GF-D8 (cell line): ENCODE results near the gene KRTAP3-3.

ENCODE experiments used
- DNase-seq: peaks from one replicate; lab custom pipeline; 2025; lab: John Stamatoyannopoulos, UW

Gene KRTAP3-3

DNA sequence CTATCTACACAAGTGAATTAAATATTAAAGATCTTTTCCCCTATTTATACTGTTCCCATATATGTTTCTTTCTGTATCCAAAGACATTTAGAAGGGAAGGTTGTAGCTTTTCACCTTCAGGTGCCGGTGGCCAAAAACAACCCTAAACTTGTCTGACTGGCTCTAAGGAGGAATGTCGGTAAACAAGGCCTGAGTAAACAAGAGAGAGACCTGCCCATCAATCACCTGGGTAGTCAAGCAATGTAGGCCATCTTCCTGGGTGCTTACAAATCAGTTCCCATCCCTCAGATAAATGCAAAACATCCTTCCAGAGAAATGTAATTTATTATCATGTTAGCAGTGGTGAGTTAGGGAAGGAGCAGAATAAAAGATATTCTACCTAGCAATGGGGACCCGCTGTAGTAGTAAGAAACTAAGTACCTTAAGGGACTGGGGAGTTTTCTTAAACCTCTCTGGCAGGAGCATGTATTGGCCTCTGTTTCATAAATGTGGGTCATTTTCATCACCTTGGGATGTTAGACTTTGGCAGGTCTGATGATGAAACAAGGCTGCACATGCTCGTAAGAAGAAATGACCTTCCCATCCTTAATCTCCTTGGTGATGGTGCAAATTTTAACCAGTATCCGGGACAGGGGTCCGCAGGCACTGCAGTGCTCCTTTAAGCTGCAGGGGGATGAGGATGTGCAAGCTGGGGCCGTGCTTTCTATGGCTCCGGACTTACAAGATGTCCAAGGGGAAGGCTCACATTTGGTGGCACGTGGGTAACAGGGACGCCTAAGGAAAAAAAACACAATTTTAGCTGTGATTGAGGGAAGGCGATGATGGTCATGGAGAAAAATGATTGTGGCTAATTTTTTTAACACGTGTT, 35.6 kb downstream of the KRTAP3-3 start:
- DNase-seq, result no peak

DNA sequence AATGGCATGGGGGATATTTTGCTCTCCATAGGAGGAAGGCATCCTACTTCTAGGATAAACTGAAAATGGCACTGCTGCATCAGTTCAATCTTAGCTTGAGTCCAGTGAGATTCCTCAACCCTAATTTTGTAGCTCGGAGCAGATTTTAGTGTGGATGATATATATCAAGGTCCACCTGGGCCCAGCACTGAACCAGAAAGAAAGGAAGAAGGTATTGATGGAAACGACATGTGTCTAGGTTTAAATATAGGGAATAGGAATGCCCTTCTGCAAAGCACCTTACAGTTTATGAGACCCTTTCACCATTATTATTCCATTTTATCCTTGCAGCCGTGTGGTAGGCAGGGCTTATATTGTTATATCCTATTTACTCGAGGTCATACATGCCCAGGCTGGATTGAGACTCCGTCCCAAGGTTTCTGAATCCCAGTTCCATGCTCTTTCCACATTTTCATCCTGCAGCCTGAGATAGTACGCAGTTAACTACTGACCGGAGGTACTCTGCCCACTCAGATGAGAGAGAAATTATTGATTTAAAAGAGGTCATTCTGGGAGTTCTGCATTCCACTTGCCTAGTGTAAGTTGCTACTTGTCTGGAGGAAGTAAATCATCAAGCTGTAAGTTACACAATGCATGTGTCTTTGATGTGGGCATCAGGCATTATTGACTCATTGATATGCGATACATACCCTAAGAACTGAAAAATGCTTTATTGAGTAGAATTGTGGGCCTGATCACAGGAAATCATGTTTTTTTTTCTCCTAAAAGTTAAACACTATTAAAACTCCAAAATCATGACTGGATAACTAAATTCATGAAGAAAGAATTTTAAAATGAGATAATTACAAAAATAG, 37.3 kb downstream of the KRTAP3-3 start:
- DNase-seq, result no peak

DNA sequence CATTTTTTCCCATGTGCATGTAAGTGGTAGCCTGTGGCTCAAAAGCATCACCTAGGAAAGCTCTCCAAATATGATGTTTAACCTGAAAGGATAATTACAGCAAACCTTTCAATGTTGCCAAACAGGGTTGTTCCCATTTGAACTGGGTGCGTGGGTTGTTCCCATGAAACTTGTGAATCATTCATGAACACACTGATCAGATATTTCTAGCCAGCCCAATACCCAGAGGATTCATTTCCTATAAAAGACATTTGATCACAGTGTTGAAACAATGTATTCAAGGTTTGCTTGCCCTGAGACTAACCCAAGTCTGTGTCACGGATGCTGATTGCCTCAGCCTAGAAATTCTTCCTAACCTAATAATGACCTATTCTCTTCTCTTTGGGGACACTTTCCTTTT, 40.1 kb downstream of the KRTAP3-3 start:
- DNase-seq, result no peak

DNA sequence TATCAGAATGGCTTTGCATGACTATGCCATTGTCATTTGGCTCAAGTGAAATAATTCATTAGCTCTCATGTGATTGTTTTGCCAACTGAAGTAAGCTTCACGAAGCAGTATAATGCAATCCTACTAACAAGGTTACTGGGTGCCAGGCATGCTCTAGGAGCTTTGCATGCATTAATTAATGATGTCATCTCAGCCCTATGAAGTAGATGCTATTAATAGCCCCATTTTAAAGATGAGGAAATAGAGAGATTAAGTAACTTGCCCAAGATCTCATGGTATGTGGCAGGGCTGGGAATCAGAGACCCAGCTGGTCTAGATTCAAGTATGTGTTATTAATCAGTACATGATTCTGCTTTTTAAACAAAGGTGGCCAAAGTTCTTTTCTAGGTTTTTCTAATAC, 41.3 kb downstream of the KRTAP3-3 start:
- DNase-seq, result no peak

DNA sequence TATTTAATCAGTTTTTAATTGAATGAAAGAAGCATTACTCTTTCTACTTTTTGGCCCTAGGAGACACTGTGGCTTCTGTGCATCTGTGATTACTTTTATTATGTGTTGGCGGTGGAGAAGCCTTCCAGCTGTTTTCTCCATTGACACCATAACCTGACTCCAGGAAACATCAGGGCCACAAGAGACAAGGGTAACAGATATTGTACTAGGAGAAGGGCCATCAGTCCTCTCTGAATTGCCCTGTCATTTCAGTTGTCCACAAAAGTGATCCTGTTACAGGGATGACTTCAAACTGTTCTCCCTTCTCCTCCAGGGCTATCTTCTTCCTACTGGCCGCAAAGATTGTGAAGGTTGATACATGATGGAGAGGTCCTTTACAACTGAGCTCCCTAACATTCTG, 41.8 kb downstream of the KRTAP3-3 start:
- DNase-seq, result no peak

DNA sequence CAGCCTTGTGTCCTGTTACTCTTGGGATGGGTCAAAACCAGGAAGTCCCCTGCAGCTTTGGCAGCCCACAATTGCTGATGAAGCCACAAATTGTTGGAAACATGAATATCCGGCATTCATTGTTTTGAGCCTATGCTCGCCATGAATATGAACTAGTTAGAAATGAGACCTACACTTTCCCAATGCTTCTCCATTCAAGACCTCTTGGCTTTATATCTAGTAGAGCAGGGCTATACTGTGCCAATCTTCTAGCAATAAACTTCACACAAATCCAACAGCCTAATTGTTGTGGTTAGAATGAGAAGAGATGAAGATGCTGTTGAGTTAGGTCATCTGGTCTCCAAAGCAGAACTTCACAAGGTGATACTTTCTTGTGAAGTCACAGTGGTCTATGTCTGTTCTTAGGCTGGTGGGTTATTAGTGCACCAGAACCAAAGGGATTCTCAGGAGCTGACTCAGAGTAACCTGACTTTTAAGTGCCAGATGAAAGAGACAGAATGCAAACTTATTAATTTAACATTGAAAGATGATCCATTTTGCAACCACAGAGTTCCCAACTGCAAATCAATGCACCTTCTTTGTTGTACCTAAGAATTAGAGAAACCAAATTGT, 42.8 kb downstream of the KRTAP3-3 start:
- no peak for DNase-seq

DNA sequence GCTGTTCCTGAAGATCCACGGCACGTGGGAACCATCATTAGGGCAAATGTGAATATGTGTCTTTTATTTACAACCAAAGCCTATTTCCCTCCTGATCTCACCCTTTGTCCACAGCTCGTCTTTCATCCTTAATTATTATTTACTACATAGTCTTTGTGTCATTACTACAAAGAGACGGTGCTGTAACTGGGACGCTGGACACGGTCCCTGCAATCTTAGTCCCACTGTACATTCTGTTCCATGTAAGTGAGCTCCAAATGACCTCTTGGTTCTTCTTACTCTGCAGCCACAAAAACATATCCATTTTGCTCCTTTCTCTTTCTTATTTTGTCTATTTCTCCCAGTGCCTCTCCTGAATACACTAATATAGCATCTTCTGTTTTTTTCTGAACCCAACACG, 43.8 kb downstream of the KRTAP3-3 start:
- no peak for DNase-seq

DNA sequence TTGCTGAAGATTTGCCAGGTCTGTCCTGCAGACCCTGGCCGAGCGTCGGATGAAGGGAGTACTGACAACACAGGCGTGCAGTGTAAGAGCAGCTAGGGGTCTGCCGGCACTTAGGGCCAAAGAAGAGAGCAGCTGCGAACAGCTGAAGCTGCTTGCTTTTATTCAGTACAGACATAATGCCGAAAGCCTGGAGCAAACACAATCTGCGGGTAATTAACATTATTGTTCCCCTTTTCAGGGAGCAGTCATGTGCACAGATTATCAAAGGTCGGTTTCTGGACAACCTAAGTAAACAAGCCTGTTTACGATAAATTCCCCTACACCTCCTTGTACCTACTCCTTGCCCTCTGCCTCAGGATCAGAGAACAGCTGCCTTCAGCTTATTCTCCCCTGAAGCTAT, 44.5 kb downstream of the KRTAP3-3 start:
- no peak for DNase-seq

DNA sequence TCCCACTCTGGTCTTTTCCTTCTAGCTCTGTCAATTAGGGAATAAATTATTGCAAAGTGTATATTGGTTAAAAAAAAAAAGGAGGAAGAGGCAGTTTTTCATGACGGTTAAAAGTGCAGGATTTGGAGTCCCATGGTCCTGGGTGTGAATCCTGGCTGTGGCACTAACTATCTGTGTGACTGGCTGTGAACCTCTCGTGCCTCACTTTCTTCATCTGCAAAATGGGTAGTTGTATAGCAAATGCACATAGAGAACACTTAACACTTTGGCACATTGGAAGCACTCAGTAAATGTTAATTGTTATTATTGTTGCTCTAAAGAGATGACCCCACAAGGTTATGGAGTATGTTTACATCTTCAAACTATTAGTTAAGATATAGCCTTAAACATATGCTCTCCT, 46.0 kb downstream of the KRTAP3-3 start:
- no peak for DNase-seq

DNA sequence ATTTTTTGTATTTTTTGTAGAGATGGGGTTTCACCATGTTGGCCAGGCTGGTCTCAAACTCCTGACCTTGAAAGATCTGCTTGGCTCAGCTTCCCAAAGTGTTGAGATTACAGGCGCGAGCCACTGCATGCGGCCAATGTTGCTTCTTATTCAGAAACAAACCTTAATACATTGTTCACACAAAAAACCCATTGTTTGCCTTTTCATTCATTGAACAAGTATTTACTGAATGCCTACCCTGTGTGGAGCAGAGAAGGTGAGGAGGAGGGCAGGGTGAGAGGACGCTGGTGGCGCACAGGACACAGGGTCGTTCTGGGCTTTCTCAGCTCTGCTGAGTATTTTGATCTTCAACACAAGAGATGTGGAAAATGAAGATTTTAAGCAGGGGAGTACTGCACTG, 48.5 kb downstream of the KRTAP3-3 start:
- no peak for DNase-seq

DNA sequence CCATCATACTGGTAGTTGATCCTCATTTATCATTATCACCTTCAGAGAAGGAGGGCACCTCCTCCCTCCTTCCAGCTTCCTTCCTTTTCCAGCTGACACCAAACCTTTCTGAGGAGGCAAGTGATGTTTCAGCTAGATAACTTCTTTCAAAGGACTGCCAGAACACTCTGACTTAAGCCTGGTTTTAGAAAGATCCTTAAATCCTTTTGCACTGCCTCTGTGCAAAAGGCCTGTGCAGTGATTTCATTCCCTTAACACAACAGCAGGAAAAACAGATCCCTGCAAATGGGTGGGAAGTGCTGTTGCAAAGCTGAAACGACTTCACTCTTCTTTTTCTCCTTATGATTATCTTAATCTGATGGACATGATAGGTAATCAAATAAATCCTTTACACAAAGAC, 49.4 kb downstream of the KRTAP3-3 start:
- DNase-seq, result no peak
